Activated T-helper 1 cell treated with Interleukin-2 at 50 U/mL for 16 hours (primary cell): Measurements from ENCODE around the gene TDRKH.
"Not testable (repeated sequence)": the region's sequence is repeated elsewhere in the genome, so short reads cannot be mapped to it uniquely, and the experiment has no call there.

Source experiments
- DNase-seq: peaks from one replicate; pipeline ENCODE4 v3.0.0-alpha.2; 2020; ENCODE audit warnings: low read depth

TDRKH gene

GRCh38 chr1:151801846-151802245, 11.5 kb upstream of the TDRKH start:
- DNase-seq, result no peak

- no peak for DNase-seq
Observed at GRCh38 chr1:151801310-151801820, 11.1 kb upstream of the TDRKH start.

- DNase-seq, result no peak
Observed at GRCh38 chr1:151800830-151801229, 10.5 kb upstream of the TDRKH start.

- no peak for DNase-seq
Observed at GRCh38 chr1:151799179-151800022, 9.1 kb upstream of the TDRKH start.

- no peak for DNase-seq
Observed at GRCh38 chr1:151798571-151798970, 8.3 kb upstream of the TDRKH start.

GRCh38 chr1:151790940-151791651, 796 bp upstream of the TDRKH start:
- DNase-seq, result no peak

GRCh38 chr1:151787689-151788088, 2.6 kb downstream of the TDRKH start:
- no peak for DNase-seq

GRCh38 chr1:151783796-151784195, 6.5 kb downstream of the TDRKH start:
- DNase-seq, result no peak

GRCh38 chr1:151782741-151783140, 7.6 kb downstream of the TDRKH start:
- DNase-seq, result no peak

GRCh38 chr1:151782026-151782425, 8.3 kb downstream of the TDRKH start:
- not testable (repeated sequence) for DNase-seq

GRCh38 chr1:151780736-151781135, 9.6 kb downstream of the TDRKH start:
- DNase-seq, result not testable (repeated sequence)

- DNase-seq, result no peak
Observed at GRCh38 chr1:151779852-151780251, 10.4 kb downstream of the TDRKH start.

GRCh38 chr1:151777317-151777716, 13.0 kb downstream of the TDRKH start:
- no peak for DNase-seq

- no peak for DNase-seq
Observed at GRCh38 chr1:151776665-151777062, 13.6 kb downstream of the TDRKH start.

- no peak for DNase-seq
Observed at GRCh38 chr1:151775894-151776664, 14.2 kb downstream of the TDRKH start.

- no peak for DNase-seq
Observed at GRCh38 chr1:151774256-151774922, 15.9 kb downstream of the TDRKH start.

GRCh38 chr1:151773702-151774101, 16.6 kb downstream of the TDRKH start:
- DNase-seq, result no peak

GRCh38 chr1:151769270-151769669, 21.0 kb downstream of the TDRKH start:
- DNase-seq, result not testable (repeated sequence)

- DNase-seq, result not testable (repeated sequence)
Observed at GRCh38 chr1:151768351-151769066, 21.8 kb downstream of the TDRKH start.

GRCh38 chr1:151763990-151764389, 26.3 kb downstream of the TDRKH start:
- no peak for DNase-seq
